ENCODE measurements around the gene TTBK1.

Gene TTBK1

DNA sequence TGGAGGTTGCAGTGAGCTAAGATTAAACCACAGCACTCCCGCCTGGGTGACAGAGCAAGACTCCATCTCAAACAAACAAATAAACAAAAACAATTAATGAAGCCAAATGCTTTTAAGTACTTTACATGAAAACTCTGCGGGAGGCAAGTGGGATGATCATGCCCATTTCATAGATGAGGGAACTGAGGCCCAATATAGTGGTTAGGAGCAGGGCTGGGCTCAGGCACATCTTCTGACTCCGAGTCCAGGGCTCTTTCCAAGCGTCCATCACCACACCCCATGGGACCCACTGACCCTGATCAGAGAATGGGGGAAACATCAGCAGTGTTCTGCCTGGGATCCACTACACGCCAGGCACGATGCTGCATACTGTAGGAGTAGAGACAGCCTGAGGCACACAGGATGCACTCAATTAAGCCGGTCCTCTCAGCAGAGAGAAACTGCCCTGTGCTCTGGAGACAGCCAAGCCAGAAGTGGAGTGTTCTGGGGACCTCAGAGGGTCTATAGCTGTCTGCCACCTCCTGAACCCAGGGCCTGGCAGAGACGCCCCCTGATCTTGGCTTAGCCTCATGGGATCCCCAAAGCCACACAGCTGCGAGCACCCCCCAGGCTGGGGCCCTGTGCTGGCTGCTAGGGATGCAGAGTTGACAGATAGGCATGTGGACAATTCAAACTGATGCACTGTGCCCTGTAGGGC, 13.5 kb downstream of the TTBK1 start:
- DNase-seq: no peak

DNA sequence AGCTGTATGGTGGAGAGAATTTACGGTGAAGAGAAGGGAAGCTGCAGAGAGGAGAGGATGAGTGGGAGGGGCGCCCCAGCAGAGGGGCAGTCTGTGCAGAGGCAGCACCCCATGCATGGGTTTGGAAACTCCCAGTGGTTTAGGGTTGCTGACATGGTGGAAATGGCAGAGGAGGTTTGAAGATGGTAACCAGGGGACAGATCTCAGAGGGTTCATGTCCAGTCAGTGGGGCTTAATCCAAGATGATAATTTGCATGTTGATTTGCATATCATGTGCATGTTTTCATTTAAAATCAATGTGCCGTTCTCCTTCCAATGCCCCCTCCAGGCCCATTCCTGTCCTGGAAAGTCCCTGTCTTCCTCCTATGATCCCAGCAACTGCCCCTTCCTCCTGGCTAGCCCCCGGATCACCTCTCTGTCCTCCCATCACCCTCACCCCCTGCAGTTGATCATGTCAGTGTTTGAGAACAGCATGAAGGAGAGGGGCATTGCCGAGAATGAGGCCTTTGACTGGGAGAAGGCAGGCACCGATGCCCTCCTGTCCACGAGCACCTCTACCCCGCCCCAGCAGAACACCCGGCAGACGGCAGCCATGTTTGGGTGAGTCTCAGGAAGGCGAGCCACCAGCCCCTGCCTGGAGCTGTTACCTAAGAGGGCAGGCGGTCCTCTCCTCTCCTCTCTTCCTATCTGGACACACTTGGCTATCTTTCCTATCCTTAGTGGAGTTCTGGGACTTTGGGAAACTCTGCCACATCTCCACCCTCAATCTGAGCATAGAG, 14.3 kb downstream of the TTBK1 start:
- no peak for DNase-seq

DNA sequence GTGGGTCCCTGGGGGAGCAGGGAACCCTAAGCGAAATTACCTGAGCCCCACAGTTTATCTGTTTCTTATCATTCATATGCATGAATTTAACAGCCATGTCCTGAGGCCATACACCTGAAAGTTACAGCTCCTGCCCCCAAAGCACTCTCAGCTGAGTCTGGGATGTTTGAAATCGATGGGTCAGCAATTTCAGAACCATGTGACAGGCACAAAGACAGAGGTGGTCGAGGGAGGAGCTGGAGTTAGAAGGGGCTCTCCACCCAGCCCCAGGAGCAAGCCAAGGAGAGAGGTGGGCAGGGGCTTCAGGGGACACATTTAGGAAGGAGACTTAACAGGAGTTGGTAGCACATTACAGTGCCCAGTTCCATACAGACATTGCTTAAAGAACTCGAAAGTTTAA, 14.9 kb downstream of the TTBK1 start:
- no peak for DNase-seq

DNA sequence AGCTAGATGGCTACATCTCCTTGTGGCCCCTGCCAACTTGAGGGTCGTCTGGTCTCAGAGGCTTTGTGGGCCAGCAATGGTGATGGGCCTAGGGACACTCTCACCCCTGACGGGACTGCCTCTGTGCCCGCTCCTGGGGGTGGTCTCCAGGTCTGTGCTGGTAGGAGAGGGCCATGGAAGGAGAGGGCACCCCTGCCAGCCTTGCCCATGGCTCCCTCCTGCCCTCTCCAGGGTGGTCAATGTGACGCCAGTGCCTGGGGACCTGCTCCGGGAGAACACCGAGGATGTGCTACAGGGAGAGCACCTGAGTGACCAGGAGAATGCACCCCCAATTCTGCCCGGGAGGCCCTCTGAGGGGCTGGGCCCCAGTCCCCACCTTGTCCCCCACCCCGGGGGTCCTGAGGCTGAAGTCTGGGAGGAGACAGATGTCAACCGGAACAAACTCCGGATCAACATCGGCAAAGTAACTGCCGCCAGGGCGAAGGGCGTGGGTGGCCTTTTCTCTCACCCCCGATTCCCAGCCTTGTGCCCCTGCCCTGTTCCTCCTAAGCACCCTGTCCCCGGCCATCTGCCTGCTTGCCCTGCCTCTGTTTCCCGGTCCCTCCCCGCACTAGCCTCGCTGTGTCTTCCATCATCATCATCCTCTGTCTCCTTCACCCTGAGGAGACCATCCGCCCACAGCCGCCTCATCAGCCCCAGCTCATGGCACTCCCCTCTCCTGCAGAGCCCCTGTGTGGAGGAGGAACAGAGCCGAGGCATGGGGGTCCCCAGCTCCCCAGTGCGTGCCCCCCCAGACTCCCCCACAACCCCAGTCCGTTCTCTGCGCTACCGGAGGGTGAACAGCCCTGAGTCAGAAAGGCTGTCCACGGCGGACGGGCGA, 15.8 kb downstream of the TTBK1 start:
- DNase-seq: no peak

DNA sequence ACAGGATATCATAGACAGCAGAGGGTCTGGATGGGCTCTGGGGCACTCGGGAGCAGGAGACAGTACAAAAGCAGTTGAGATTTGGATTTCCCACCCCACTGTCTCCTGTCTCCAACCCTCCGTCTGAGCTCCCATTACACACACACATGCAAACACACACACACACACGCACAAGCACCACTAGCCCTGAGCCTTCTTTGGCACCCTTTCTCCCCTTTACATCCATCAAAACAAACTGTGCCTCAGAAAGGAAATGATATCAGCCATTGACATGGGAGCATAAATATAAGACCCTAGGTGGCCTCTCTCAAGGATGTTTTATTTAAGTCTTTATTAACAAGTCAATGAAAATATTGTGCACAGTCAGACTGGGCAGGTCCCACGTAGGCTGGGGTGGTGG, 17.5 kb downstream of the TTBK1 start:
- no peak for DNase-seq

DNA sequence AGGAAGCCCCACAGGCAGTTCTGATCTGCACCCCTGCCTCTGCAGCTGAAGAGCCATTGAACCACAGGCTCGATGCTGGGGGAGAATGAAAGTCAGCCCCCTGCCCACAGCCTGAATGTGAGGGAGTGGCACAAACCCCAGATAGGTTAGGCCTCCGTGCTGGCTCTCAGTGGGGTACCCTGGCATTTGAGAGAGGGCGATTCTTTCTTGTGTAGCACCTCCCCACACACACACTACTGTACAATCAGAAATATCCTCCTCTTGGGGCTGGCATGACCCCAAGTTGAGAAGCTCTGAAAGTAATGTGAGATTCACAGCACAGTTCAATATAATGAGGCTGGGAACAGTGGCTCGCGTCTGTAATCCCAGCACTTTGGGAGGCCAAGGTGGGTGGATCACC, 17.9 kb downstream of the TTBK1 start:
- no peak for DNase-seq

DNA sequence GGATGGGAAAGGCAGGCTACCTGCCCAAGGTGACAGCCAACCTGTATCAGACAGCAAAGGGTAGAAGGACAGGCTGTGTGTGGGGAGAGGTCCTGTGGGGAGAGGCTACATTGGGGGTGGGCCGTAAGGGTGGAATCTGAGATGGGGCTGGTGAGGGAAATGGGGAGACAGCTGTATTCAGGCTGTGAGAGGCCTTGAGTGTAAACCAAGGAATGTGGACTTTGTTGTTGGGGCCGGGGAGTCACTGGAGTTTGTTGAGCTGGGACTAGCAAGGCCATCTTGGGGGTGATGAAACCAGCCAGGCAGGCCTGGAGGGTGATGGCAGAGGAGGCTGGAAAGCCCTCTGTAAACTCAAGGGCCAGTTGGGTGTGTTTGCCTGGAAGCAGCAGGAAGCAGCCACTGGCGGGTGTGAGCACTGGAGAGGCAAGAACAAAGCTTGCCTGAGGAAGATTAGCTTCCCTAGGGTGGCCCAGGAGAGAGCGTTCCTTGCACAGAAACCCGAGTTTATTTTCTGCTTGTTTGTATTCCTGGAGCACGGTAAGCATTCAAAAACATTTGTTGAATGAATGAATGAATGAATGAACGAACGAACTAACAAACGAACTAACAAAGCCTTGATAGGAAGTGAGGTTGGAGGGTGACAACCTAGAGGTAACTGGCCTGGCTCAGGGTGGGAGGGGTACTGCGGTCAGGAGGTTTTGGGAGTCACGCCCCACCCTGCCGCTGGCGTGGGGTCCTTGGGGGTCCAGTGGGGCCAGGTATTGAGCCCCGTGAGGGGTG, 18.9 kb downstream of the TTBK1 start:
- DNase-seq: no peak

DNA sequence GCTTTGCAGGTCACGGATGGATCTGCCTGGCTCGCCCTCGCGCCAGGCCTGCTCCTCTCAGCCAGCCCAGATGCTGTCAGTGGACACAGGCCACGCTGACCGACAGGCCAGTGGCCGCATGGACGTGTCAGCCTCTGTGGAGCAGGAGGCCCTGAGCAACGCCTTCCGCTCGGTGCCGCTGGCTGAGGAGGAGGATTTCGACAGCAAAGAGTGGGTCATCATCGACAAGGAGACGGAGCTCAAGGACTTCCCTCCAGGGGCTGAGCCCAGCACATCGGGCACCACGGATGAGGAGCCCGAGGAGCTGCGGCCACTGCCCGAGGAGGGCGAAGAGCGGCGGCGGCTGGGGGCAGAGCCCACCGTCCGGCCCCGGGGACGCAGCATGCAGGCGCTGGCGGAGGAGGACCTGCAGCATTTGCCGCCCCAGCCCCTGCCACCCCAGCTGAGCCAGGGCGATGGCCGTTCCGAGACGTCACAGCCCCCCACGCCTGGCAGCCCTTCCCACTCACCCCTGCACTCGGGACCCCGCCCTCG, 19.6 kb downstream of the TTBK1 start:
- no peak for DNase-seq

DNA sequence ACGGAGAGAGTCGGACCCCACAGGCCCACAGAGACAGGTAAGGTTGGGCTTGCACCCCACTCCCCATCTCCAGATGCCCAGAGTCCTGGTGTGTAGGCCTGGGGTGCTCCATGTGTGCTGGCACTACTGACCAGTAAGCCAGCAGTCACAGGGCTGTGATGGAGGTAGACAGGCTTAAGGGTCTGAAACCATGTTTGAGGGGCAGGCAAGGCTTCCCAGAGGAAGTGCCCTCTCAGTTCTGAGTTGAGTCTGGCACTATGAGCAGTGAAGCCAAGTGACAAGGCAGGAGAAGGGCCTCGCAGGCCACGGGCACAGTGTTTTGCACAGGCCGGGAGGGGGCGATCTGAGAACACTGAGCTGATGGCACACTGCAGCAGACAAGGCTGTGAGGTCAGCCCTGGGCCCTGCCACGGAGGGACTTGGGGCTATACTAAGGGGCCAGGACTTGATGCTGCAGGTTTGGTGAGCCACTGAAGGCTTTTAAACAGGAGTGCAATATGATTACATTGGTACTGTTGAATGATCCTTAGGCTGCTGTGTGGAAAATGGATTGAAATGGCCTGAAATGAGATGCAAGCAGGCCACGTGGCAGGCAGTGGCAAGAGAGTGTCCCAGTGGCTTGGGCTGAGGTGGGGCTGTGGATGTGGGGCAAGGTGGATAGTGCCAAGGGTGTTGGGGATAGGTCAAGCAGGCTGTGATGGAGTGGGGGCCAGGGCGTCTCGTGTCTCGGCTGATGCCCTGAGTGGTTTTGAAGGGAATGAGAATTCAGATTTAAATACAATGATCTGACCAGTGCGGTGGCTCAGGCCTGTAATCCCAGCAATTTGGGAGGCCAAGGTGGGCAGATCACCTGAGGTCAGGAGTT, 20.3 kb downstream of the TTBK1 start:
- no peak for DNase-seq

DNA sequence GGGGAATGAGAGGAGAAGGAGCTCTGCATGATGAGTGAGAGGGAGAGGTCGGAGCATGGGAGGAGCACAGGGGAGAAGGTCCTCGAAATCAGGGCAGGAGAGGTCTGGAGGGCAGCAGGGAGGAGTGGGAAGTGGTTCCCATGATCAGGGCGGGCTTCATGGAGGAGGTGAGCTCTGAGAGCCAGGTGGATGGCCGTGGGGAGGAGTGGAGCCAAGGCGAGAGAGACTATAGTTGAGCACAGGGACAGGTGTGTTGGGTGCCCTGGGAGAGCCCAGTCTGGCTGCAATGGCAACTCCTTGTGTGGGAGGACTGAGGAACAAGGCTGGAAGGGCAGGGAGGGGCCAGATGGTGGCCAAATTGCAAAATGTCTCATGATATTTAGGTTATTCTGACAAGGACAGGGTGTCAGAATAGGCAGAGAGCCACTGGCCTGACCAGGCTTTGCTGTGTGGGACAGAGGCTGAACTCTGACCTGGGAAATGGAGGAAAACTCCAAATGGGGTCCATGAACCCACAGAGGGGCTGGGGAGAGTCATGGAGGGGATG, 21.4 kb downstream of the TTBK1 start:
- DNase-seq: no peak

DNA sequence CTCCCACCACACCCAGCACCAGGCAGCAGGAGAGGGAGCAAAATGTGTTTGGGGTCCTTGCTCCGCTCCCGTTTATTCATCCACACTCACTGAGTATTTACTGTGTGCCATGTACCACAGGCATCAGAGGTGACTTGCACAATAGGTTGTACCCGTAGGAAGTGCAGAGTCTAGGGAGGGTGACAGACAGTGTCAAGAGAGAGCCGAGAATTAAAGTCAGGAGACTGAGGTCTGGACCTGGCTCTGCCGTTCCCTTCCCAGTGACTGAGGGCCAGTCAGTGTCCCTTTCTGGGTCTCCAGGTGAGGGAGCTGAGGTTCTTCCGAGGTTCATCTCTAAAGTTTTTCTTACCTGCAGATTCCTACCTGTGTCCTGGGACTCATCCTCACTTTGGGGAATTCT, 22.3 kb downstream of the TTBK1 start:
- DNase-seq: no peak

DNA sequence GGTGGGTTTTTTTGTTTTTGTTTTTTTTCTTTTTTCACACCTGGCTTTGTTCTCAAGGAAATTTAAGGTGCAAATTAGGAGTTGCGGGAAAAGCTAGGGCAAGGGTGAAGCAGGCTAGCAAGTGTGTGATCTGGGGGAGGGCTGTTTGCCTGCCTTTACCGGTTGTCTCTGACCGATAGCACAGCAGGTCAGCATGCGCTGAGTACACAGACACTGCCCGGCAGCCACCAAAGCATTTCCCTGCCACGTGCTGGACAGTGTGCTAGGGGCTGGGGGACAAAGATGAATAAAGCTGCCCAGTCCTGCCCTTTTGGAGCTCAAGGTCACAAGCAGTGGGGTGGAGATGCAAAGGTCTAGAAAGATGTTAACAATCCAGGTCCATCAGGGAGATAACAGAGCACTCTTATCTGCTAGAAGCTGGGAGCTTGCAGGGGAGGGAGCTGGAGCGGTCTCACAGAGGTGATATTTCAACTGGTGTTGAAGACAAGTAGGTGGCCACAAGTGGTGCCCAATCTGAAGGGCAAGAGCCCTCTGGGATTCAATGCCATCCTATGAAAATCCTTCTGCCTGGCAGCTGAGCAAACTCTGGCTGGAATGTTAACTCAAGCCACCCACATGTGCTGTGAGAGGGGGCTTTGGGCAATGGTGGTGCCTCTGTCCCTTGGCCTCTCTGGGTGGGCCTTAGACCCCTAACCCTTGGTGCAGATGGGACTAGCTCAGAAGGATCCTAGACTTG, 24.5 kb downstream of the TTBK1 start:
- DNase-seq: no peak

DNA sequence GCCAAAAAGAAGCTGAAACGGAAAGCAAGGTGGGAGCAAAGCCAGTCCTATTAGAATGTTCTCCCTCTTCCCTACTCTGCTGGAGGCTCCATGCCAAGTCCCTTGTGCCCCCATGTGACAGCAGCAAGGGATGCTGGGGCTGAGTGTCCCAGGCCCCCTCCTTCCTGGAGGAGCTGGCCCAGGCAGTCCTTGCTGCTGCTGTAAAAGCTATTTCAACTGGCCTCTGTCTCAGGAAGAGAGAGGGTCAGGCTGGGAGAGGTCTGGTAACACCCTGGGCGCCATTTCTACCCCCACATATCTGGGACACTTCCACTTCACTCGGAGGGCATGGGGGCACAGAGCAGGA, 25.0 kb downstream of the TTBK1 start:
- DNase-seq: no peak

DNA sequence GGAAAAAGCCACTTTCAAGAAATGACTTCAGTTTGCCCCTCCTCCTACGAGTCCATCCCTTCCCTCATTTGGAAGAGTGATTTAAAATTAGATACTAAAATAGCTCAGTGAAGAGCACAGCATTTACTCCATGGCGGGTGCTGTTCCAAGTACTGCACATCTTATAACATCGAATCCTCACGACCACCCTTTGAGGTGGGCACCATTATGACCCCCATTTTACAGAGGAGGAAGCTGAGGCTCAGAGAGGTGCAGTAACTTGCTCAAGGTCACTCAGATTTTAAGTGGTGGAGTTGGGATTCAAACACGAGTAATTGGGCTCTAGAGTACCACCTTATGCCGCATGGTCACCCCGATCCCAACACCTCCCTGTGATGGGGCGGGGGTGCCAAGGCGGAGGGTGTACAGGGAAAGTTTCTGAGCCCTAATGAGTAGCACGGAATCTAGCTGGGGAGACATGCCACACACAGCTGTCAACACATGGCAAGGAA, 25.5 kb downstream of the TTBK1 start:
- DNase-seq: no peak

DNA sequence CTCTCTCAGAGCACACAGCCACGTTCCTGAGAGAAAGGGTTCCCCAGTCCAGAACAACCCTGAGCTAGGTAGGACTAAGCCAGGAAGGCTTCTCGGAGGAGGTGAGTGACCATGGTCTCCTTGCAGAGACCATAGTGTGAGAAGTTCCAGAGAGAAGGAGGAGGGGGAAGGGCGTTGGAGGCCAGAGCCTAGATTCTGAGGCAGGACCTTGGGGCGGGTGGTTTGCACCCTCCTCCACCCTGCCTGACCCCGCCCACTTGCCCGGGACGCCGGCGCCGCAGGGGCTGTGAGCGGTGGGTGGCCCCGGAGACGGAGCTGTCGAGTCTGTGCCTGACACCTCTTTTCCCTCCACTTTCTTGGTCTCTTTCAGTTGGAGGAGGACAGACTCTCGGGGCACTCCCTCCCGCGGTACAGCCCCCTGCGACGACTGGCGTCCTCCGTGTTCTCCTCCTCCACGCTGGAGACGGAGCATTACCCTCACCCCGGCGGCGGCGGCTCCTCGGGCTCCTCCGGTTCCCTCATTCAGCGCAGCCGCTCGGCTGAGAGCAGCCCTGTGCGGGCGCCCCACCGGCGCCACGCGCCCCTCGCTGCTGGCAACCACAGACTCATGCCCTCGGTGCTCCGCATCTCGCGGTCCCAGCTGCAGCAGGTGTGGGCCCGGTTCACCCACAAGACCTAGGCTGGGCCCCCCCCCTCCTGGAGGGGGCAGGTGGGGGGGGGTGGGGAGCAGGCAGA, 26.2 kb downstream of the TTBK1 start:
- no peak for DNase-seq

DNA sequence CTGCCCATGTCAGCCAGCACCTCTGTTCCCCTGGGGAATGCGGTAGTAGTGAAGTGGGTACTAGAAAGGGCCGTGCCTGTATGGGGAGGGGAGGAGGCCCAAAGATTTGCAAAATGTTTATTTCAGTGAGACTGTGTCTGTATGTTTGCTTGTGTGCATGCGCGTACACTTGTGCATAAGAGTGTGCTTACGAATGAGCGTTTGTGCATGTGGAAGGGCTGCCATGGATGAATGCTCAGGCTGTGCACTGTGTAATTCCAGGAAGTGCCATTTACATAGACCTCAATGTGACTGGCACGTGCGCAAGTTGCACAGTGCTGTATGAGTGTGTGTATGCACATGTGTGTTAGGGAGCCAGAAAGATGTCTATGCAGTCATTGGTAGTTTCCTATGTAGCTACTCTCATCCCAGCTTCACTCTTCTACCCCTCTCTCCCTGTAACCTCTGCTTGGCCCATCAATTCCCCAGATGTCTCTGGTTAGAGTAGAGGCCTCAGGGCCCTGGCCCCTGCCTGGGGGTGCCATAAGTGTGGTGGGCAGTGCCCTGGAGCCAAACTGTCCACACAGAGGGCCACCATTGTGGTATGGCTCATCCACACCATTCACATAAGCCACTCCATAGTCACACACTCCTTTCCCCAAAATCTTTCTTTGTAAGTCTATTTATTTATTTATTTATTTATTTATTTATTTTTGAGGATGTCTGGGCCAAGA, 28.0 kb downstream of the TTBK1 start:
- DNase-seq: no peak

DNA sequence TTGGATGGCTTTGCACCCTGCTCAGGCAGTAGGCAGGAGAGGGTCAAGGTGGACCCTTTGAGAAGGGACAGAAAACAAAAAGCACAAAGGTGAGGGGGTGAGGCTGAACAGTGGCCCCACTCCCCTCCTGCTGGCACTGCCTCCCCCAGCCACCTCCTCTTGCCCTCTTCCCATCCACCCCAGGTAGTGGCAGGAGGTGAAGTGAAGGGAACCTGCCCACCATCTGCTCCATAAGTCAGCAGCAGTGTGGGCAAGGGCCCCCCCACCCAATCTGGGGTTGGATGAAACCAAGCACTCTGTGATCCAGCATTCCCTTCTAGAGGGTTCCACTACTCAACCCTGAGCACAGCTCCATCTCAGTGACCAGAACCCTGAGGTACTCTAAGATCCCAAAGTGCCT, 28.7 kb downstream of the TTBK1 start:
- DNase-seq: no peak

DNA sequence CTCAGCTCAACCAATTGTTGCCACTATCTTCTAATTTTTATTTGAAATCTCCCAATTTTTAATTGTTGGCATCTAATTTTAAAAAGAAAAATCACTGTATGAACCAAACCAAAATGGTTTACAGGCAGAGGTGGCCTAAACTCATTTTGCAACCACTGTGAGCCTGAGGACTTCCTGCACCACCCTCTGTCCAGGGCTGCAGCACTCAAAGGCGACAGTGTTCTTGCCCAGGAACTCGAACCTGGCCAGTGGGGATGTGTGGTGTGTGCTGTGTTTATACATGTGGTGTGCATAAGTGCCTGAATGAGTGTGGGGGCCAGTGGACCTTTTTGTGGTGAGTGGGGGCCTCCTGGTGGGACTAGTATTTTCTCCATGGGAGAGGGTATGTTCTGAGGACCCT, 30.4 kb downstream of the TTBK1 start:
- DNase-seq: no peak

Measured in T1000 (cell line).